OCI-LY3 (cell line): Measurements from ENCODE around the gene LRP4.

Experiments
- CTCF ChIP-seq: fragments of 200-600, 300-600 bp; sonication (generic); IDR thresholded peaks from 2 replicates; pipeline ENCODE4 v1.5.1; 2014; ENCODE audit warnings: antibody characterized with exemption, low read length, low read depth
- EZH2phosphoT487 ChIP-seq: fragments of 200-600 bp; shearing (Covaris generic); IDR thresholded peaks from 2 replicates; pipeline ENCODE4 v1.6.1; 2018; ENCODE audit warnings: antibody characterized with exemption, mixed run types, low read depth

- TF ChIP-seq EZH2phosphoT487 = no peak
- TF ChIP-seq CTCF = no peak
Observed at GRCh38 chr11:46892838-46893237, 25.5 kb downstream of the LRP4 start.
